ENCODE results near the gene NCL.
A peak's percentile ranks its signal among the peaks of the same experiment; 100 is the strongest.

The NCL gene

DNA sequence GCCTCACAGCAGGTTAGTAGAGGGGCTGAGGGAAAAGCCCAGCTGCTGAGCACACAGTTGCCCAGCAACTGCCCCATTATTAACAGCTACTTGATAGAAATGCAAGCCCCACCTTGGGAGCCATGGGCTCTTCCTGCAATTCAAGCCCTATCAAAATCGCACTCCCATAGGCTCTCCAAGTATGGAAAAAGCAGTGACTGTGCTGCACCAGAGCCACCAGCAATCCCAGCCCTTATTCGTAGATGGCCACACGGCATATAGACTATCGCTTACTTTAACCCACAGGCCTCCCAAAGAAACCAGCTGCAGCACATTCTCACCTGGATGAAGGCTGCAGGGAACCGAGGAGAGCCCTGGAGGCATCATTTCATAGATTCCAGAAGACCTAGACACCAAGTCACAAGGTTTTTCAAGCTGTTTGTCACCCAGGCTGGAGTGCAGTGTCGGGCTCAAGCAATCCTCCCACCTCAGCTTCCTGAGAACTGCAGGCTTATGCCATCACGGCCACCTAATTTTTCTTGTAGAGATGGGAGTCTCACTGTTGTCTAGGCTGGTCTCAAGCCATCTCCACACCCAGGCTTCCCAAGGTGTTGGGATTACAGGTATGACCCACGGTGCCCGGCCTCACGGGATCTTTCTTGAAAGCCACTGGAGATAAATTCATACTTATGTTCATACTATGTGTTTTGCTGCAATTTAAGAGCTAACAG lies 11.3 kb downstream of the NCL start:
- DNase-seq: peak; percentile 35

DNA sequence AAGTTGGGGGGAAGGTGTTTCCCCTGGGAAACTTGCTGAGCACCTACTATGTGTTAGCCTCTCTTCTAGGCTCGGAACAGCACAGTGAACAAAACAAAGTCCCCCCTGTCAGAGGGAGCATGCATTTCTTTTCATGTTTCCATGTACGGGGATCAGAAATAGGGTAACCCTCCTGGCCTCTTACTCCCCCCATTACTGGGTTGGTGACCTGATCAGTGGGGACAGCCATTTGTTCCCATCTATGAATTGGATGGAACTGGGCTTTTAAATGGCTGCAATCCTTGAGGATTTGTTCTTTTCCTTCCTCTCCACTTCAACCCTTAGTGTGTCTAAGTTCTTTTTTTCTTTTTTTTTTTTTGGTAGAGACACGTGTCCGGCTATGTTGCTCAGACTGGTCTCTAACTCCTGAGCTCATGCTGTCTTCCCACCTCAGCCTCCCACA lies 13.7 kb downstream of the NCL start:
- TF ChIP-seq CTCF (IDR thresholded peaks at IDR 0.05; ENCODE audit: low read depth, low read length): no peak
- no peaks in the 10 kb centered on the region for H3K9me3 ChIP-seq
- peaks cover 5% of the 10 kb centered on the region; the same call in 1 of the 2 replicates for H3K4me1 ChIP-seq
- no peak overlapping the region for H3K4me3 ChIP-seq (ENCODE audit: low read depth, low read length)
- H3K36me3 ChIP-seq: peaks cover 42% of the 10 kb centered on the region
- H3K27me3 ChIP-seq: no peaks in the 10 kb centered on the region; the same call in 1 of the 2 replicates
- DNase-seq: no peak

More for the DNA sequence above, 11.3 kb downstream of the NCL start:
- H3K27me3 ChIP-seq: no peaks in the 10 kb centered on the region; the same call in 1 of the 2 replicates
- H3K4me3 ChIP-seq (ENCODE audit: low read depth, low read length): no peak overlapping the region
- H3K9me3 ChIP-seq: no peaks in the 10 kb centered on the region
- peaks cover 5% of the 10 kb centered on the region; the same call in 1 of the 2 replicates for H3K4me1 ChIP-seq
- no peak for TF ChIP-seq CTCF (IDR thresholded peaks at IDR 0.05; ENCODE audit: low read depth, low read length)
- peaks cover 66% of the 10 kb centered on the region for H3K36me3 ChIP-seq

DNA sequence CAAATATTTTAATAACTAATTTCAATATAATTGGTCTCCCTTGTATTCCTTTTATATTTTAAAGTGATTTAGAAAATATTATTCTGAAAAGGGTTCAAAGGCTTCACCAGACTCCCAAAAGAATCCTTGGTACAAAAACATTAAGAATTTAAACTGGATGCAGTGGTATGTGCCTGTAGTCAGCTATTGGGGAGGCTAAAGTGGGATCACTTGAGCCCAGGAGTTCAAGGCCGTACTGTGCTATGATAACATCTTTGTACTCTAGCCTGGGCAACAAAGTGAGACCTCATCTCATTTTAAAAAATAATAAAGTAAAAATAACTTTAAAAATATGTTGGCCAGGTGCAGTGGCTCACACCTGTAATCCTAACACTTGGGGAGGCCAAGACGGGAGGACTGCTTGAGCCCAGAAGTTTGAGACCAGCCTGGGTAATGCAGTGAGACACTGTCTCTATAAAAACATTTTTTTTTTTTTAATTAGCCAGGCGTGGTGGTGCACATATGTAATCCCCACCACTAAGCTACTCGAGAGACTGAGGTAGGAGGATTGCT lies 14.7 kb downstream of the NCL start:
- peaks cover 34% of the 10 kb centered on the region for H3K36me3 ChIP-seq
- no peaks in the 10 kb centered on the region for H3K9me3 ChIP-seq
- no peak for TF ChIP-seq CTCF (IDR thresholded peaks at IDR 0.05; ENCODE audit: low read depth, low read length)
- no peak for DNase-seq
- H3K4me3 ChIP-seq (ENCODE audit: low read depth, low read length): no peak overlapping the region
- H3K27me3 ChIP-seq: no peaks in the 10 kb centered on the region; the same call in 1 of the 2 replicates
- H3K4me1 ChIP-seq: peaks cover 5% of the 10 kb centered on the region; the same call in 1 of the 2 replicates

DNA sequence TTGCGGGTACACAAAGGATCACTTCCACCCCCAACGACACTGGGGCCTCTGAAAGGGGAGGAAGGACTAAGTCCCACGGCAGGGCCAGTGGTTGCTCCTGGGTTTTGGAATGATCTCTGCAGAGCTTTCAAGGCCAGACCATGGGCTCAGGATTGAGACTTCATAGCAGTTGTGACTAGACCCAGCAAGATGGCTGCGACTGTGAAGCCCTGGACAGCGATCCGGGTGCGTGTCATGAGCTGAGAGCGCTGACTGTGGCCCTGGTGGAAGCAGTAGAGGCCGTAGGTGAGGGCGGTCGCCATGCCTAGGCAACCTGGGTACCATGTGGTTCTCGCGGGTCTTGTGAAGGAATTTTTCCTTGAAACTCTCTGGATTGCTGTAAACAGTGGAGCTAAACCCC lies 27.3 kb downstream of the NCL start:
- H3K36me3 ChIP-seq: no peaks in the 10 kb centered on the region
- TF ChIP-seq CTCF (IDR thresholded peaks at IDR 0.05; ENCODE audit: low read depth, low read length): no peak
- no peak for DNase-seq
- no peaks in the 10 kb centered on the region for H3K4me1 ChIP-seq
- no peak overlapping the region for H3K4me3 ChIP-seq (ENCODE audit: low read depth, low read length)
- no peaks in the 10 kb centered on the region for H3K9me3 ChIP-seq
- no peaks in the 10 kb centered on the region for H3K27me3 ChIP-seq

DNA sequence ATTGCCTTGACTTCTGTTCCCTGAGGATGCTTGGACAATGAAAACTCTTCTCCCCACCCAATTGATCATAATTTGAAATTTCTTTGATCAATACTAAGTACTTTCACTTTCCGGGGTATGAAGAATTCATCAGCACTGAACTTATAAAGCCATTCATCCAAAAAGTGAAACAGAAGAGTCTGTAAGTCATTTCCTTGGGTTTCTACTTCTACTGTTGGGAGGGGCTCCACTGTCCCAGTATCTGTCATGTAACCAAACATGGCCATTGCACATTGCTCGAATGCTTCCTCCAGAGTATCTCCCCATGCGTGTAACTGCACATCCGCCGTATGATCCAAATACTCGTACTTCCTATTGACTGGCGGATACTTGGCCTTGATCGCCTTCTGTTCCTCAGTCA lies 30.3 kb downstream of the NCL start:
- Histone ChIP-seq H3K9me3 (no peaks in the 10 kb centered on the region), H3K4me3 (ENCODE audit: low read depth, low read length) (no peak overlapping the region)

More for the DNA sequence above, 30.3 kb downstream of the NCL start:
- no peak for TF ChIP-seq CTCF (IDR thresholded peaks at IDR 0.05; ENCODE audit: low read depth, low read length)
- Histone ChIP-seq H3K27me3 (no peaks in the 10 kb centered on the region), H3K36me3 (no peaks in the 10 kb centered on the region), H3K4me1 (no peaks in the 10 kb centered on the region)
- no peak for DNase-seq

Measured in BE2C (cell line).